GM12878 (cell line): ENCODE data around the gene SMARCB1. TPM values are rescaled to one million over a fixed set of nuclear protein-coding genes. Genes with fewer than 3 reads are reported as not detected.

ENCODE experiments used
- BHLHE40 ChIP-seq, 2 experiments: fragments of 450-650 bp in 1 of 2; IDR thresholded peaks; 2 replicates each; pipeline ENCODE4 v1.6.1; 2011 to 2017; ENCODE audit warnings: low read depth in 2 of 2, borderline replicate concordance in 1 of 2, improper control_type of control experiment in 1 of 2, low read length in 1 of 2, mild to moderate bottlenecking in 1 of 2
- CBFB ChIP-seq: IDR thresholded peaks from 2 replicates; pipeline ENCODE4 v1.6.1; 2016; ENCODE audit warnings: antibody characterized with exemption, low read depth
- EGR1 ChIP-seq, 2 experiments: IDR thresholded peaks; 1 replicate in 1 of 2; 2 replicates in 1 of 2; pipeline ENCODE4 v1.6.1; 2011 to 2012; ENCODE audit warnings: low read depth in 2 of 2, low read length in 2 of 2, borderline replicate concordance in 1 of 2, mild to moderate bottlenecking in 1 of 2, moderate library complexity in 1 of 2
- ETV6 ChIP-seq, 2 experiments: fragments of 450-650 bp in 1 of 2; IDR thresholded peaks in 1 of 2; conservative IDR thresholded peaks in 1 of 2; 2 replicates each; pipeline ENCODE4 v1.6.1; 2014; ENCODE audit warnings: antibody characterized with exemption in 1 of 2, borderline replicate concordance in 1 of 2, low read depth in 1 of 2, mild to moderate bottlenecking in 1 of 2, moderate library complexity in 1 of 2
- FOS ChIP-seq: IDR thresholded peaks from 3 replicates; pipeline ENCODE4 v1.6.1; 2011; ENCODE audit warnings: borderline replicate concordance; ENCODE audit not compliant: insufficient read length; ENCODE audit errors: extremely low read depth
- FOXM1 ChIP-seq: IDR thresholded peaks from 2 replicates; pipeline ENCODE4 v1.6.1; 2012; ENCODE audit warnings: low read depth, mild to moderate bottlenecking, inconsistent platforms, low read length, moderate library complexity
- GABPA ChIP-seq: IDR thresholded peaks from 2 replicates; pipeline ENCODE4 v1.6.1; 2014; ENCODE audit warnings: antibody characterized with exemption, low read depth, mild to moderate bottlenecking, inconsistent platforms
- HCFC1 ChIP-seq: fragments of 150-350 bp; IDR thresholded peaks from 2 replicates; pipeline ENCODE4 v1.6.1; 2014; ENCODE audit warnings: low read length
- HSF1 ChIP-seq: fragments of 150-350 bp; IDR thresholded peaks from 2 replicates; pipeline ENCODE4 v1.6.1; 2014; ENCODE audit warnings: mild to moderate bottlenecking, low read depth, low read length
- MEF2B ChIP-seq: fragments of 450-650 bp; IDR thresholded peaks from 2 replicates; pipeline ENCODE4 v1.6.1; 2018; ENCODE audit warnings: mild to moderate bottlenecking, moderate library complexity; ENCODE audit not compliant: partially characterized antibody, poor library complexity, severe bottlenecking
- NFYA ChIP-seq: IDR thresholded peaks from 2 replicates; pipeline ENCODE4 v1.6.1; 2011; ENCODE audit warnings: low read depth, mild to moderate bottlenecking, low read length, improper control_type of control experiment, borderline replicate concordance
- RUNX3 ChIP-seq: IDR thresholded peaks from 2 replicates; pipeline ENCODE4 v1.6.1; 2012; ENCODE audit warnings: low read length, inconsistent platforms
- STAT3 ChIP-seq: IDR thresholded peaks from 2 replicates; pipeline ENCODE4 v1.6.1; 2011; ENCODE audit warnings: low read depth, low read length, improper control_type of control experiment
- TCF7 ChIP-seq: IDR thresholded peaks from 2 replicates; pipeline ENCODE4 v1.6.1; 2014; ENCODE audit warnings: antibody characterized with exemption, borderline replicate concordance
- ZNF384 ChIP-seq: IDR thresholded peaks from 2 replicates; pipeline ENCODE4 v1.6.1; 2012; ENCODE audit warnings: low read depth, mild to moderate bottlenecking, low read length, improper control_type of control experiment, borderline replicate concordance
- polyA plus RNA-seq, 11 experiments: library from polyadenylated mRNA; depleted of rRNA in 4 of 11; unstranded in 6 of 11; stranded (reverse) in 5 of 11; fragments of >200 nt; fragmentation: Nextera tagmentation in 4 of 11; fragmentation: Illumina TruSeq in 1 of 11; extraction: Ambion mirVana in 4 of 11; extraction: Trizol in 1 of 11; gene quantifications; 1 replicate in 1 of 11; 2 replicates in 10 of 11; pipeline versions ENCODE4 v1.2.1 to v1.2.3, GENCODE V29; 2011 to 2016; ENCODE audit warnings: inconsistent platforms in 2 of 11, missing spikeins in 2 of 11, low read depth in 1 of 11
- total RNA-seq, 4 experiments: library from RNA; depleted of rRNA in 3 of 4; stranded (reverse); fragments of >200 nt in 3 of 4; fragmentation: Illumina TruSeq in 1 of 4; extraction: Trizol in 1 of 4; gene quantifications; 2 replicates each; pipeline versions ENCODE4 v1.2.1 to v1.2.3, GENCODE V29; 2013 to 2021
- TF ChIP-seq, protein P1 (sequence below): fragments of 450-650 bp; IDR thresholded peaks from 2 replicates; pipeline ENCODE4 v1.6.1; 2016; ENCODE audit warnings: mild to moderate bottlenecking
- TF ChIP-seq, protein P2 (sequence below): fragments of 450-650 bp; conservative IDR thresholded peaks from 2 replicates; pipeline ENCODE4 v1.6.1; 2017; ENCODE audit warnings: mild to moderate bottlenecking, moderate library complexity
- TF ChIP-seq, protein P3 (sequence below): IDR thresholded peaks from 2 replicates; pipeline ENCODE4 v1.6.1; 2012; ENCODE audit warnings: mild to moderate bottlenecking, low read depth, low read length
- TF ChIP-seq, protein P4 (sequence below): IDR thresholded peaks from 2 replicates; pipeline ENCODE4 v1.6.1; 2011; ENCODE audit warnings: low read depth, mild to moderate bottlenecking, low read length, moderate library complexity, borderline replicate concordance; ENCODE audit errors: extremely low read depth

Gene SMARCB1
- total and polyA plus RNA-seq, 10 of the 15 experiments (the other 5 are each of a cell fraction or from before 2014, with no cell fraction given) = 9.1 to 215 (median 183) TPM

- no peak for TF ChIP-seq CBFB
- TF ChIP-seq, protein P1, sequence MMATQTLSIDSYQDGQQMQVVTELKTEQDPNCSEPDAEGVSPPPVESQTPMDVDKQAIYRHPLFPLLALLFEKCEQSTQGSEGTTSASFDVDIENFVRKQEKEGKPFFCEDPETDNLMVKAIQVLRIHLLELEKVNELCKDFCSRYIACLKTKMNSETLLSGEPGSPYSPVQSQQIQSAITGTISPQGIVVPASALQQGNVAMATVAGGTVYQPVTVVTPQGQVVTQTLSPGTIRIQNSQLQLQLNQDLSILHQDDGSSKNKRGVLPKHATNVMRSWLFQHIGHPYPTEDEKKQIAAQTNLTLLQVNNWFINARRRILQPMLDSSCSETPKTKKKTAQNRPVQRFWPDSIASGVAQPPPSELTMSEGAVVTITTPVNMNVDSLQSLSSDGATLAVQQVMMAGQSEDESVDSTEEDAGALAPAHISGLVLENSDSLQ = peak; percentile 37; the same call in 1 of the 2 replicates
- TF ChIP-seq, protein P2, sequence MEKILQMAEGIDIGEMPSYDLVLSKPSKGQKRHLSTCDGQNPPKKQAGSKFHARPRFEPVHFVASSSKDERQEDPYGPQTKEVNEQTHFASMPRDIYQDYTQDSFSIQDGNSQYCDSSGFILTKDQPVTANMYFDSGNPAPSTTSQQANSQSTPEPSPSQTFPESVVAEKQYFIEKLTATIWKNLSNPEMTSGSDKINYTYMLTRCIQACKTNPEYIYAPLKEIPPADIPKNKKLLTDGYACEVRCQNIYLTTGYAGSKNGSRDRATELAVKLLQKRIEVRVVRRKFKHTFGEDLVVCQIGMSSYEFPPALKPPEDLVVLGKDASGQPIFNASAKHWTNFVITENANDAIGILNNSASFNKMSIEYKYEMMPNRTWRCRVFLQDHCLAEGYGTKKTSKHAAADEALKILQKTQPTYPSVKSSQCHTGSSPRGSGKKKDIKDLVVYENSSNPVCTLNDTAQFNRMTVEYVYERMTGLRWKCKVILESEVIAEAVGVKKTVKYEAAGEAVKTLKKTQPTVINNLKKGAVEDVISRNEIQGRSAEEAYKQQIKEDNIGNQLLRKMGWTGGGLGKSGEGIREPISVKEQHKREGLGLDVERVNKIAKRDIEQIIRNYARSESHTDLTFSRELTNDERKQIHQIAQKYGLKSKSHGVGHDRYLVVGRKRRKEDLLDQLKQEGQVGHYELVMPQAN = peak; percentile 69
- TF ChIP-seq RUNX3 = no peak; the same call in 1 of the 2 replicates
- TF ChIP-seq HSF1 = no peak
- no peak for TF ChIP-seq FOS
- TF ChIP-seq, protein P3, sequence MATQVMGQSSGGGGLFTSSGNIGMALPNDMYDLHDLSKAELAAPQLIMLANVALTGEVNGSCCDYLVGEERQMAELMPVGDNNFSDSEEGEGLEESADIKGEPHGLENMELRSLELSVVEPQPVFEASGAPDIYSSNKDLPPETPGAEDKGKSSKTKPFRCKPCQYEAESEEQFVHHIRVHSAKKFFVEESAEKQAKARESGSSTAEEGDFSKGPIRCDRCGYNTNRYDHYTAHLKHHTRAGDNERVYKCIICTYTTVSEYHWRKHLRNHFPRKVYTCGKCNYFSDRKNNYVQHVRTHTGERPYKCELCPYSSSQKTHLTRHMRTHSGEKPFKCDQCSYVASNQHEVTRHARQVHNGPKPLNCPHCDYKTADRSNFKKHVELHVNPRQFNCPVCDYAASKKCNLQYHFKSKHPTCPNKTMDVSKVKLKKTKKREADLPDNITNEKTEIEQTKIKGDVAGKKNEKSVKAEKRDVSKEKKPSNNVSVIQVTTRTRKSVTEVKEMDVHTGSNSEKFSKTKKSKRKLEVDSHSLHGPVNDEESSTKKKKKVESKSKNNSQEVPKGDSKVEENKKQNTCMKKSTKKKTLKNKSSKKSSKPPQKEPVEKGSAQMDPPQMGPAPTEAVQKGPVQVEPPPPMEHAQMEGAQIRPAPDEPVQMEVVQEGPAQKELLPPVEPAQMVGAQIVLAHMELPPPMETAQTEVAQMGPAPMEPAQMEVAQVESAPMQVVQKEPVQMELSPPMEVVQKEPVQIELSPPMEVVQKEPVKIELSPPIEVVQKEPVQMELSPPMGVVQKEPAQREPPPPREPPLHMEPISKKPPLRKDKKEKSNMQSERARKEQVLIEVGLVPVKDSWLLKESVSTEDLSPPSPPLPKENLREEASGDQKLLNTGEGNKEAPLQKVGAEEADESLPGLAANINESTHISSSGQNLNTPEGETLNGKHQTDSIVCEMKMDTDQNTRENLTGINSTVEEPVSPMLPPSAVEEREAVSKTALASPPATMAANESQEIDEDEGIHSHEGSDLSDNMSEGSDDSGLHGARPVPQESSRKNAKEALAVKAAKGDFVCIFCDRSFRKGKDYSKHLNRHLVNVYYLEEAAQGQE = no peak
- TF ChIP-seq GABPA = no peak
- TF ChIP-seq, protein P4, sequence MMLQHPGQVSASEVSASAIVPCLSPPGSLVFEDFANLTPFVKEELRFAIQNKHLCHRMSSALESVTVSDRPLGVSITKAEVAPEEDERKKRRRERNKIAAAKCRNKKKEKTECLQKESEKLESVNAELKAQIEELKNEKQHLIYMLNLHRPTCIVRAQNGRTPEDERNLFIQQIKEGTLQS = no peak
- TF ChIP-seq HCFC1 = no peak
- TF ChIP-seq TCF7 = no peak
- TF ChIP-seq NFYA = no peak
- TF ChIP-seq FOXM1 = no peak
- peak in 1 of 2 experiments; percentile 41; a peak in 1 of 4 replicates for TF ChIP-seq BHLHE40 (IDR thresholded peaks at IDR 0.05; ENCODE audit: borderline replicate concordance in 1 of 2, low read depth in 2 of 2, low read length in 1 of 2)
- no peak for TF ChIP-seq ZNF384
- TF ChIP-seq MEF2B = peak; percentile 14
- 0 out of 3 replicates have a peak, but pooled peaks of 1 of the 2 experiments have one; percentile 49 for TF ChIP-seq EGR1 (IDR thresholded peaks at IDR 0.05; ENCODE audit: borderline replicate concordance in 1 of 2, low read depth in 2 of 2, low read length in 2 of 2)
- TF ChIP-seq ETV6 (conservative IDR thresholded peaks at IDR 0.05 in 1 of 2, IDR thresholded peaks at IDR 0.05 in 1 of 2; ENCODE audit: borderline replicate concordance in 1 of 2, low read depth in 1 of 2) = no peak
- no peak for TF ChIP-seq STAT3
Observed at GRCh38 chr22:23767673-23768548, 18.9 kb upstream of the SMARCB1 start, which contains the start of gene CHCHD10 (continued).
